ENCODE results near the gene SRGAP1.

GRCh38 chr12:63995512-63995911, 151.0 kb downstream of the SRGAP1 start:
- no peak for TF ChIP-seq TAF1 (IDR thresholded peaks at IDR 0.05; ENCODE audit: borderline replicate concordance, low read depth, low read length)
- TF ChIP-seq POLR2A (IDR thresholded peaks at IDR 0.05; ENCODE audit: low read depth, low read length) = no peak
- TF ChIP-seq POLR2AphosphoS5 (IDR thresholded peaks at IDR 0.05; ENCODE audit: low read depth, low read length) = no peak
